ENCODE results near the gene ISOC1.

ISOC1 gene

GRCh38 chr5:129110742-129111141, 16.2 kb downstream of the ISOC1 start:
- peak overlapping the region in 1 of 2 donors; percentile 12 for H3K27ac Mint-ChIP-seq
- DNase-seq (no peak), ATAC-seq (no peak)
- H3K27me3 Mint-ChIP-seq = no peaks in the 10 kb centered on the region
- no peaks in the 10 kb centered on the region for H3K4me1 Mint-ChIP-seq
- H3K4me3 Mint-ChIP-seq = no peak overlapping the region
- no peaks in the 10 kb centered on the region for H3K9me3 Mint-ChIP-seq

GRCh38 chr5:129111351-129111750, 16.8 kb downstream of the ISOC1 start:
- DNase-seq (no peak), ATAC-seq (no peak)
- H3K27ac Mint-ChIP-seq = peak overlapping the region in 1 of 2 donors; percentile 53
- no peaks in the 10 kb centered on the region for H3K27me3 Mint-ChIP-seq
- H3K4me3 Mint-ChIP-seq = no peak overlapping the region
- no peaks in the 10 kb centered on the region for H3K9me3 Mint-ChIP-seq
- no peaks in the 10 kb centered on the region for H3K4me1 Mint-ChIP-seq

- ATAC-seq = no peak
- Mint-ChIP-seq H3K4me3 (no peak overlapping the region), H3K9me3 (no peaks in the 10 kb centered on the region), H3K27ac (no peak overlapping the region), H3K4me1 (no peaks in the 10 kb centered on the region), H3K27me3 (no peaks in the 10 kb centered on the region)
- DNase-seq = no peak
These were observed 17.7 kb downstream of the ISOC1 start for GRCh38 chr5:129112295-129112694.

GRCh38 chr5:129113867-129114266, 19.3 kb downstream of the ISOC1 start:
- no peak overlapping the region for H3K4me3 Mint-ChIP-seq
- ATAC-seq (no peak), DNase-seq (no peak)
- no peaks in the 10 kb centered on the region for H3K9me3 Mint-ChIP-seq
- H3K27me3 Mint-ChIP-seq = no peaks in the 10 kb centered on the region
- H3K4me1 Mint-ChIP-seq = no peaks in the 10 kb centered on the region
- H3K27ac Mint-ChIP-seq = no peak overlapping the region

- ATAC-seq (peak; percentile 43), DNase-seq (no peak)
- Mint-ChIP-seq H3K27ac (no peak overlapping the region), H3K27me3 (no peaks in the 10 kb centered on the region), H3K9me3 (no peaks in the 10 kb centered on the region), H3K4me3 (no peak overlapping the region), H3K4me1 (no peaks in the 10 kb centered on the region)
These were observed 20.1 kb downstream of the ISOC1 start for GRCh38 chr5:129114539-129115193.

- no peaks in the 10 kb centered on the region for H3K9me3 Mint-ChIP-seq
- ATAC-seq = no peak
- no peaks in the 10 kb centered on the region for H3K27me3 Mint-ChIP-seq
- H3K4me1 Mint-ChIP-seq = no peaks in the 10 kb centered on the region
- no peak overlapping the region for H3K4me3 Mint-ChIP-seq
- no peak overlapping the region for H3K27ac Mint-ChIP-seq
- no peak for DNase-seq
These were observed 21.1 kb downstream of the ISOC1 start for GRCh38 chr5:129115680-129116079.

- no peak for ATAC-seq
- Mint-ChIP-seq H3K9me3 (no peaks in the 10 kb centered on the region), H3K4me1 (no peaks in the 10 kb centered on the region), H3K27me3 (no peaks in the 10 kb centered on the region), H3K27ac (no peak overlapping the region), H3K4me3 (no peak overlapping the region)
- DNase-seq = no peak
These were observed 22.2 kb downstream of the ISOC1 start for GRCh38 chr5:129116797-129117196.

- Mint-ChIP-seq H3K27ac (no peak overlapping the region), H3K4me3 (no peak overlapping the region), H3K27me3 (no peaks in the 10 kb centered on the region), H3K9me3 (no peaks in the 10 kb centered on the region), H3K4me1 (no peaks in the 10 kb centered on the region)
- DNase-seq (no peak), ATAC-seq (no peak)
These were observed 23.9 kb downstream of the ISOC1 start for GRCh38 chr5:129118405-129118804.

- no peak for DNase-seq
- Mint-ChIP-seq H3K27me3 (no peaks in the 10 kb centered on the region), H3K27ac (no peak overlapping the region), H3K4me1 (no peaks in the 10 kb centered on the region), H3K9me3 (no peaks in the 10 kb centered on the region), H3K4me3 (no peak overlapping the region)
- no peak for ATAC-seq
These were observed 24.3 kb downstream of the ISOC1 start for GRCh38 chr5:129118826-129119225.

- Mint-ChIP-seq H3K9me3 (no peaks in the 10 kb centered on the region), H3K27me3 (no peaks in the 10 kb centered on the region), H3K4me1 (no peaks in the 10 kb centered on the region), H3K4me3 (no peak overlapping the region), H3K27ac (no peak overlapping the region)
- ATAC-seq (peak; percentile 72), DNase-seq (no peak)
These were observed 25.6 kb downstream of the ISOC1 start for GRCh38 chr5:129120158-129120581.

- Mint-ChIP-seq H3K4me3 (no peak overlapping the region), H3K4me1 (peaks cover 11% of the 10 kb centered on the region), H3K27ac (no peak overlapping the region), H3K27me3 (no peaks in the 10 kb centered on the region), H3K9me3 (no peaks in the 10 kb centered on the region)
- DNase-seq (no peak), ATAC-seq (no peak)
These were observed 28.0 kb downstream of the ISOC1 start for GRCh38 chr5:129122560-129122959.

- Mint-ChIP-seq H3K4me3 (no peak overlapping the region), H3K4me1 (peaks cover 11% of the 10 kb centered on the region), H3K27ac (no peak overlapping the region), H3K27me3 (no peaks in the 10 kb centered on the region), H3K9me3 (no peaks in the 10 kb centered on the region)
- ATAC-seq = no peak
- DNase-seq = no peak
These were observed 30.1 kb downstream of the ISOC1 start for GRCh38 chr5:129124608-129125007.

GRCh38 chr5:129125819-129126218, 31.3 kb downstream of the ISOC1 start:
- no peak for DNase-seq
- peak; percentile 44 for ATAC-seq
- Mint-ChIP-seq H3K4me3 (peak overlapping the region; percentile 60 to 62), H3K9me3 (no peaks in the 10 kb centered on the region), H3K27ac (peak overlapping the region; percentile 56 to 91), H3K27me3 (no peaks in the 10 kb centered on the region), H3K4me1 (peaks cover 11% of the 10 kb centered on the region)

GRCh38 chr5:129133553-129133952, 39.0 kb downstream of the ISOC1 start:
- Mint-ChIP-seq H3K9me3 (no peaks in the 10 kb centered on the region), H3K4me3 (no peak overlapping the region), H3K27me3 (no peaks in the 10 kb centered on the region), H3K4me1 (no peaks in the 10 kb centered on the region), H3K27ac (no peak overlapping the region)
- ATAC-seq = no peak
- DNase-seq = no peak

GRCh38 chr5:129135633-129136032, 41.1 kb downstream of the ISOC1 start:
- H3K4me3 Mint-ChIP-seq = no peak overlapping the region
- no peaks in the 10 kb centered on the region for H3K4me1 Mint-ChIP-seq
- DNase-seq (peak in 1 of 2 donors; percentile 13), ATAC-seq (peak; percentile 79)
- H3K9me3 Mint-ChIP-seq = no peaks in the 10 kb centered on the region
- H3K27me3 Mint-ChIP-seq = no peaks in the 10 kb centered on the region
- no peak overlapping the region for H3K27ac Mint-ChIP-seq

GRCh38 chr5:129137637-129138036, 43.1 kb downstream of the ISOC1 start:
- Mint-ChIP-seq H3K27me3 (no peaks in the 10 kb centered on the region), H3K4me3 (no peak overlapping the region), H3K4me1 (no peaks in the 10 kb centered on the region), H3K9me3 (no peaks in the 10 kb centered on the region), H3K27ac (no peak overlapping the region)
- ATAC-seq = no peak
- DNase-seq = no peak

GRCh38 chr5:129141078-129141477, 46.5 kb downstream of the ISOC1 start:
- ATAC-seq = no peak

More at GRCh38 chr5:129141078-129141477, 46.5 kb downstream of the ISOC1 start:
- H3K27me3 Mint-ChIP-seq = no peaks in the 10 kb centered on the region
- H3K27ac Mint-ChIP-seq = no peak overlapping the region
- H3K4me3 Mint-ChIP-seq = no peak overlapping the region
- DNase-seq = no peak
- H3K4me1 Mint-ChIP-seq = no peaks in the 10 kb centered on the region
- peaks cover 0 to under 1% of the 10 kb centered on the region in 2 donors for H3K9me3 Mint-ChIP-seq
